ENCODE results near the gene BCAN.

DNA sequence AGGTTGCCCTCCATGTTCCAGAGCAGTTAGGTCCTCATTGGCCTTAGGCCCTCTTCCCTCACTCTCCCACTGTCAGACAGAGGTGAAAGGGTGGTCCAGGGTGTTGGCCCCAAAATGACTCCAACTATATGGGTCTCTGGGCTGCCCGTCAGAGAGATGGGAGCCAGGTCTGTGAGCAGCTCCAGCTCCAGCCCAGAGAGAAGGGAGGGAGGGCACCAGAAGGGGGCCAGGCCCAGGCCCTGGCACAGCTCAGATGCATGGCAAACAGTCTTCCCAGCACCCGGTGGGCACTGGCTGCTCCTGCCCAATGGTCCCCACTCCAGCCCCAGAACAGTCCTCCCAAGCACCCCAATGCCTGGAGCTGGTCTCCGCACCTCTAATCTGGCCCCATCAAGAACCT is 2.2 kb downstream of the BCAN start:
- TF ChIP-seq, protein P1, sequence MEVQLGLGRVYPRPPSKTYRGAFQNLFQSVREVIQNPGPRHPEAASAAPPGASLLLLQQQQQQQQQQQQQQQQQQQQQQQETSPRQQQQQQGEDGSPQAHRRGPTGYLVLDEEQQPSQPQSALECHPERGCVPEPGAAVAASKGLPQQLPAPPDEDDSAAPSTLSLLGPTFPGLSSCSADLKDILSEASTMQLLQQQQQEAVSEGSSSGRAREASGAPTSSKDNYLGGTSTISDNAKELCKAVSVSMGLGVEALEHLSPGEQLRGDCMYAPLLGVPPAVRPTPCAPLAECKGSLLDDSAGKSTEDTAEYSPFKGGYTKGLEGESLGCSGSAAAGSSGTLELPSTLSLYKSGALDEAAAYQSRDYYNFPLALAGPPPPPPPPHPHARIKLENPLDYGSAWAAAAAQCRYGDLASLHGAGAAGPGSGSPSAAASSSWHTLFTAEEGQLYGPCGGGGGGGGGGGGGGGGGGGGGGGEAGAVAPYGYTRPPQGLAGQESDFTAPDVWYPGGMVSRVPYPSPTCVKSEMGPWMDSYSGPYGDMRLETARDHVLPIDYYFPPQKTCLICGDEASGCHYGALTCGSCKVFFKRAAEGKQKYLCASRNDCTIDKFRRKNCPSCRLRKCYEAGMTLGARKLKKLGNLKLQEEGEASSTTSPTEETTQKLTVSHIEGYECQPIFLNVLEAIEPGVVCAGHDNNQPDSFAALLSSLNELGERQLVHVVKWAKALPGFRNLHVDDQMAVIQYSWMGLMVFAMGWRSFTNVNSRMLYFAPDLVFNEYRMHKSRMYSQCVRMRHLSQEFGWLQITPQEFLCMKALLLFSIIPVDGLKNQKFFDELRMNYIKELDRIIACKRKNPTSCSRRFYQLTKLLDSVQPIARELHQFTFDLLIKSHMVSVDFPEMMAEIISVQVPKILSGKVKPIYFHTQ (CRISPR knock-in tag; IDR thresholded peaks at IDR 0.05) = no peak
- TF ChIP-seq, protein P2, sequence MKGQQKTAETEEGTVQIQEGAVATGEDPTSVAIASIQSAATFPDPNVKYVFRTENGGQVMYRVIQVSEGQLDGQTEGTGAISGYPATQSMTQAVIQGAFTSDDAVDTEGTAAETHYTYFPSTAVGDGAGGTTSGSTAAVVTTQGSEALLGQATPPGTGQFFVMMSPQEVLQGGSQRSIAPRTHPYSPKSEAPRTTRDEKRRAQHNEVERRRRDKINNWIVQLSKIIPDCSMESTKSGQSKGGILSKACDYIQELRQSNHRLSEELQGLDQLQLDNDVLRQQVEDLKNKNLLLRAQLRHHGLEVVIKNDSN (CRISPR knock-in tag; IDR thresholded peaks at IDR 0.05) = no peak
- TF ChIP-seq, protein P3, sequence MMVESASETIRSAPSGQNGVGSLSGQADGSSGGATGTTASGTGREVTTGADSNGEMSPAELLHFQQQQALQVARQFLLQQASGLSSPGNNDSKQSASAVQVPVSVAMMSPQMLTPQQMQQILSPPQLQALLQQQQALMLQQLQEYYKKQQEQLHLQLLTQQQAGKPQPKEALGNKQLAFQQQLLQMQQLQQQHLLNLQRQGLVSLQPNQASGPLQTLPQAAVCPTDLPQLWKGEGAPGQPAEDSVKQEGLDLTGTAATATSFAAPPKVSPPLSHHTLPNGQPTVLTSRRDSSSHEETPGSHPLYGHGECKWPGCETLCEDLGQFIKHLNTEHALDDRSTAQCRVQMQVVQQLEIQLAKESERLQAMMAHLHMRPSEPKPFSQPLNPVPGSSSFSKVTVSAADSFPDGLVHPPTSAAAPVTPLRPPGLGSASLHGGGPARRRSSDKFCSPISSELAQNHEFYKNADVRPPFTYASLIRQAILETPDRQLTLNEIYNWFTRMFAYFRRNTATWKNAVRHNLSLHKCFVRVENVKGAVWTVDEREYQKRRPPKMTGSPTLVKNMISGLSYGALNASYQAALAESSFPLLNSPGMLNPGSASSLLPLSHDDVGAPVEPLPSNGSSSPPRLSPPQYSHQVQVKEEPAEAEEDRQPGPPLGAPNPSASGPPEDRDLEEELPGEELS (CRISPR knock-in tag; IDR thresholded peaks at IDR 0.05) = no peak
- TF ChIP-seq, protein P4, sequence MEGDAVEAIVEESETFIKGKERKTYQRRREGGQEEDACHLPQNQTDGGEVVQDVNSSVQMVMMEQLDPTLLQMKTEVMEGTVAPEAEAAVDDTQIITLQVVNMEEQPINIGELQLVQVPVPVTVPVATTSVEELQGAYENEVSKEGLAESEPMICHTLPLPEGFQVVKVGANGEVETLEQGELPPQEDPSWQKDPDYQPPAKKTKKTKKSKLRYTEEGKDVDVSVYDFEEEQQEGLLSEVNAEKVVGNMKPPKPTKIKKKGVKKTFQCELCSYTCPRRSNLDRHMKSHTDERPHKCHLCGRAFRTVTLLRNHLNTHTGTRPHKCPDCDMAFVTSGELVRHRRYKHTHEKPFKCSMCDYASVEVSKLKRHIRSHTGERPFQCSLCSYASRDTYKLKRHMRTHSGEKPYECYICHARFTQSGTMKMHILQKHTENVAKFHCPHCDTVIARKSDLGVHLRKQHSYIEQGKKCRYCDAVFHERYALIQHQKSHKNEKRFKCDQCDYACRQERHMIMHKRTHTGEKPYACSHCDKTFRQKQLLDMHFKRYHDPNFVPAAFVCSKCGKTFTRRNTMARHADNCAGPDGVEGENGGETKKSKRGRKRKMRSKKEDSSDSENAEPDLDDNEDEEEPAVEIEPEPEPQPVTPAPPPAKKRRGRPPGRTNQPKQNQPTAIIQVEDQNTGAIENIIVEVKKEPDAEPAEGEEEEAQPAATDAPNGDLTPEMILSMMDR (IDR thresholded peaks at IDR 0.05) = no peak
- TF ChIP-seq, protein P5, sequence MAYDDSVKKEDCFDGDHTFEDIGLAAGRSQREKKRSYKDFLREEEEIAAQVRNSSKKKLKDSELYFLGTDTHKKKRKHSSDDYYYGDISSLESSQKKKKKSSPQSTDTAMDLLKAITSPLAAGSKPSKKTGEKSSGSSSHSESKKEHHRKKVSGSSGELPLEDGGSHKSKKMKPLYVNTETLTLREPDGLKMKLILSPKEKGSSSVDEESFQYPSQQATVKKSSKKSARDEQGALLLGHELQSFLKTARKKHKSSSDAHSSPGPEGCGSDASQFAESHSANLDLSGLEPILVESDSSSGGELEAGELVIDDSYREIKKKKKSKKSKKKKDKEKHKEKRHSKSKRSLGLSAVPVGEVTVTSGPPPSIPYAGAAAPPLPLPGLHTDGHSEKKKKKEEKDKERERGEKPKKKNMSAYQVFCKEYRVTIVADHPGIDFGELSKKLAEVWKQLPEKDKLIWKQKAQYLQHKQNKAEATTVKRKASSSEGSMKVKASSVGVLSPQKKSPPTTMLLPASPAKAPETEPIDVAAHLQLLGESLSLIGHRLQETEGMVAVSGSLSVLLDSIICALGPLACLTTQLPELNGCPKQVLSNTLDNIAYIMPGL (CRISPR knock-in tag; IDR thresholded peaks at IDR 0.05) = no peak
- TF ChIP-seq KAT7 (CRISPR knock-in tag; IDR thresholded peaks at IDR 0.05; ENCODE audit: borderline replicate concordance) (no peak), ZBTB21 (CRISPR knock-in tag; IDR thresholded peaks at IDR 0.05; ENCODE audit: borderline replicate concordance) (no peak), IRF2 (CRISPR knock-in tag; IDR thresholded peaks at IDR 0.05; ENCODE audit: borderline replicate concordance, low read depth) (no peak), SMAD3 (CRISPR knock-in tag; IDR thresholded peaks at IDR 0.05; ENCODE audit: borderline replicate concordance) (no peak)
- TF ChIP-seq, protein P6, sequence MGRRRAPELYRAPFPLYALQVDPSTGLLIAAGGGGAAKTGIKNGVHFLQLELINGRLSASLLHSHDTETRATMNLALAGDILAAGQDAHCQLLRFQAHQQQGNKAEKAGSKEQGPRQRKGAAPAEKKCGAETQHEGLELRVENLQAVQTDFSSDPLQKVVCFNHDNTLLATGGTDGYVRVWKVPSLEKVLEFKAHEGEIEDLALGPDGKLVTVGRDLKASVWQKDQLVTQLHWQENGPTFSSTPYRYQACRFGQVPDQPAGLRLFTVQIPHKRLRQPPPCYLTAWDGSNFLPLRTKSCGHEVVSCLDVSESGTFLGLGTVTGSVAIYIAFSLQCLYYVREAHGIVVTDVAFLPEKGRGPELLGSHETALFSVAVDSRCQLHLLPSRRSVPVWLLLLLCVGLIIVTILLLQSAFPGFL (CRISPR knock-in tag; IDR thresholded peaks at IDR 0.05; ENCODE audit: borderline replicate concordance) = no peak
